Stimulated activated naive CD4-positive, alpha-beta T cell (primary cell): Measurements from ENCODE around the gene KRTAP5-5.
A peak's percentile ranks its signal among the peaks of the same experiment; 100 is the strongest.
"Not testable (repeated sequence)": the region's sequence is repeated elsewhere in the genome, so short reads cannot be mapped to it uniquely, and the experiment has no call there.

Experiments
- DNase-seq, 6 experiments: peaks; one replicate each; lab custom pipeline; 2025; lab: John Stamatoyannopoulos, UW

KRTAP5-5 gene

DNA sequence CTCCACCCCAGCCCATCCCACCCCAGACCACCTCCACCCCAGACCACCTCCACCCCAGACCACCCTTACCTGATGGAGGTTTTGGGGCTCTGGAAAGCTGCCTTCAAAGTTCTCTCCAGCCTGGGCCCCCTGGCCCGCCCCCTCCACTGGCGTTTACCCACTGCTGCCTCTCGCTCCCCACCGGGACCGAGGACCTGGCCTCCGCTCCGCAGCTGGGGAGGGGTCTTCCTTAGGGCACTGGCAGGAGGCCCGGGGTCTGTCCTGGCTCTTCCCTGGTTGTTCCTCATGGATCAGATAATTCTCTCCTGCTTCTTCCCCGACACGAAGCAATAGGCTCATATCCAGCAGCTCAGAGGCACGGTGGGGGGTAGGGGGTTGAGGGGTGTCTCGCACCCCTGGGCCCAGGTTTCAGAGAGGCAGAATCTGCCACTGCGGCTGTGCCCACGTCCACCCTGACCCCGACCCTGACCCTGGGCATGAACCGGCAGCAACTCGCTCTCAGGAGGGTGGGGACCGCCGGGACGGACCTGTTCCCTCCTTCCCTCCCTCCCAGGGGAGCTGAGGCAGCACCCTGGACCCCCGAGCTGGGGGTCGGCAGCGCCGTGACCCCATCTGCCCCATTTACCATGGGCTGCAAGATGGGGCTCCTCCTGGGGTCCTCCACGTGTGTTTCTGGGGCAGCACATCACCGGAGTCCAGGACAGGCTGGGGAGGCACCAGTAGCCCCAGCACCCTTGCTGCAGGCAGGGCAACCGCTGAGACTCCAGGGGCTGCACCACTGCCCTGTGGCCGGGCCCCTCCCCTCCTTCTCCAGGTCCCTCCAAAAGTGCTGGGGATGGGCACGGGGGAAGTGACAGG, 12.9 kb downstream of the KRTAP5-5 start:
- no peak for DNase-seq

DNA sequence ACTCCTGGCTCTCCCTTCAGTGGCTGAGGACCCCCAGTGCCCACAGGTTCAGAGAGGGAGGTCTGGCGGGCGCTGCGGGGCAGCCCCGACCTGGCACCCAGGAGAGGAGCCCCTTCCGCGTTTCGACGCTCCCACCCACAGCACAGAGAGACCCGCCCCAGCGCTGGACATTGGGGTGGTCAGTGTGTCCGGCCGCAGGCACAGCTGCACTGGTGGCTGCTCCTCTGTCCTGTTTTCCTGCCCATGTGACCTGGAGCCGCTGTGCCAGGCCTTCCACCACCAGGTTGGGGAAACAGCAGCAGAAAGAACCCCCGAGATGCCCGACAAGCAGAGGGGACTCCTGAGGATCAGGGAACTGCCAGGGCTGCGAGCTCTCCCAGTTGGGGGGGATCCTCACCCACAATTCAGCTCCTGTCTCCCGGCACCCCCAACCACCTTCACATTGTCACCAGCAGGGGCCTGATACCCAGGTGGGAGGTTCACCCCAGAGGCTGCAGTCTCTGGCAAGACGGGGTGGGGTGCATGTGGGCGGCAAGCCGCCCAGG, 13.6 kb downstream of the KRTAP5-5 start:
- DNase-seq, result no peak

DNA sequence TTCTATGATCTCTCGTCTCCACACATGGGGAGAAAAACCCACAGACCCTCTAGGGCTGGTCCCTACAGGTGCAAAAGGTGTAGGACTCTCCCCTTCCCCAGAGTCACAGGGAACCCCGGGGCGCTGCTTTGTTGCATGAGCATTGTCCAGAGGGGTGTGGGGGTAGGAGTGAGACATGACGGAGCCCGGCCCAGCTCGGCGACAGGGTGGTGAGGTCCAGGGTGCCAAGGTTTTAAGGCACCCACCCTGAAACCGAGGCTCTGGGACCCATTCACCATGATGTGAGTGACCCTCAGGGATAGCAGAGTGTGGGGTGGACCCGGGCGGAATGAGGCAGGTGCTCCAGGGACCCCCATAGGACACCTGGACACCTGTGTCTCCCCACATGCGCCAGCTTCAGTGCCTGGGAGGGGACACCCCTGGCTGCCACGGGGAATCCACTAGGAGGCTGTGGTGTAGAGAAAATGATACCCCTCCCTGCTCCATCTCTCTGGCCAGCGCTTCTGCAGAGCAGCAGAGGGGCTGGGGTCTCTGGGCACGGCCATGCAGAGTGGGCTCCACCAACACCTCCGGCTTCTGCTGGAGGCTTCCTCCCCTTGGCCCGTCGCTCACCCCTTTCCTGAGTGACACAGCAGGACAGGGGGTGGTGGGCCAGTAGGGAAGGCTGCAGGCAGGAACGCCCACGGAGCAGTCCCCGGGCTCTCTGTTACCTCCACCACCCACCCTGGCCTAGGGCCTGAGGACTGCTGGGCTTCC, 15.2 kb downstream of the KRTAP5-5 start:
- no peak for DNase-seq

DNA sequence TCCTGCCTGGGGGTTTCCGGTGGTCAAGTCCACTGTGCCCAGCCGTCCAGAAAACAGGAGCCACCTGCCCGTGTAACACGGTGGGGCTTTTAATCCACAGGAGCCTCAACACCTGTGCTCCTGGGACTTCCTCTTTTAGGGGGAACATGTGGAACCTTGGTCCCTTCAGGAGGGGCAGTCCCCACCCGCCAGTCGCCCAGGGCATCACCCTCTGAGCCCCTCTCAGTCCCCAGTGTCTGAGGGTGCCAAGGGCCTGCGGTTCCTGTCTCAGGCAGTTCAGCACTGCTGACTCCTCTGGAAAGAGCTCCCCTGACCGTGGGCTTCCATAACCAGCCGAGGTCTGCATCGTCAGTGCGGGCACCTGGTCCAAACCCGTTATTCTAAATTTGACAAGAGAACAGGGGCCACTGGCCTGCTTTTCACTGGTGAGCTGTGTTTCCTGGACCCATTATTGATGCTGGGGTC, 15.8 kb downstream of the KRTAP5-5 start:
- DNase-seq, result no peak

DNA sequence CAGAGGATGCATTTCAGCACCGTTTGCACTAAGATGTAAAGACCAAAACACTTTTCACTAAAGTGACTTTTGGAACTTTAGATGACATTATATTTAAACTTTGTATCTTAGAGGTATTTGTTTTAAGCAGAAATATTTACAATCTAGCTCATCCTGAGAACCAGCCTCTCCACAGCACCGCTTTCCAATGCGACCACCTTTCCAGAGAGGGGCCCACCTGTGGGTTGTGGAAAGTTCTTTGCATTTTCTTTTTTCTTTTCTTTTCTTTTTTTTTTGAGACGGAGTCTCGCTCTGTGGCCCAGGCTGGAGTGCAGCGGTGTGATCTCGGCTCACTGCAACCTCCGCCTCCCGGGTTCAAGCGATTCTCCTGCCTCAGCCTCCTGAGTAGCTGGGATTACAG, 17.0 kb downstream of the KRTAP5-5 start:
- DNase-seq, result not testable (repeated sequence)

DNA sequence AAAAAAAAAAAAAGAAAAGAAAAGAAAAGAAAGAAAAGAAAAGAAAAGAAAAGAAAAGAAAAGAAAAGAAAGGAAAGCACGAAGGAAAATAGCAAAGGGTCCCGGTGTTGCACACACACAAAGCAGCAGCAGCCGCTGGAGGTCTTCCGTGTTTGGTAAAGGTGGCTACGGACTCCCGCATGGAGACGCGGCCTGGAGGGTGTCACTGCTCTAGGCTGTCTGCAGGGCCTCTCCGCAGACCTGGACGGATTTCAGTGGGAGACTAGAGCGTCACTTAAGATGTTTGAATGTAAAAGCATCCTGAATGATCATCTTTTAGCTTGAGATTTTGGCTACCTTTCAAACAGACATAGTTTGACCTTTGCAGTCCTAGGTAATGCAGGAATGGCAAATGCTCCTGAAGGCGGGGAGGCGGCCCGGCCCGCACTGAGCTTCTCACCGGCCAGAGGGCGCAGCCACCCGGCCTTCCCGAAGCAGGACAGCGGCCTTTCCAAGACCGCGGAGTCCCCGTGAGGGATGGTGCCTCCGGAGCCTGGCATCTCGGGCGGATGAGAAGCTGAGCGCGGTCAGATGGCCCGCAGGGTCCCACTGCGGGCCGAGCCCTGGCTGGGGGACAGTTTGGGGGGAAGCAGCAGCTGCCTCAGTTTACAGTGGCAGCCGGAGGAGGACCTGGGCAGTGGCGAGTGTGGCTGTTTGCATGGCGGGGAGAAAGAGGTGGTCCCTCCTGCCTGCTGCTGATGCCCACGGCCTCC, 18.5 kb downstream of the KRTAP5-5 start:
- no peak for DNase-seq

DNA sequence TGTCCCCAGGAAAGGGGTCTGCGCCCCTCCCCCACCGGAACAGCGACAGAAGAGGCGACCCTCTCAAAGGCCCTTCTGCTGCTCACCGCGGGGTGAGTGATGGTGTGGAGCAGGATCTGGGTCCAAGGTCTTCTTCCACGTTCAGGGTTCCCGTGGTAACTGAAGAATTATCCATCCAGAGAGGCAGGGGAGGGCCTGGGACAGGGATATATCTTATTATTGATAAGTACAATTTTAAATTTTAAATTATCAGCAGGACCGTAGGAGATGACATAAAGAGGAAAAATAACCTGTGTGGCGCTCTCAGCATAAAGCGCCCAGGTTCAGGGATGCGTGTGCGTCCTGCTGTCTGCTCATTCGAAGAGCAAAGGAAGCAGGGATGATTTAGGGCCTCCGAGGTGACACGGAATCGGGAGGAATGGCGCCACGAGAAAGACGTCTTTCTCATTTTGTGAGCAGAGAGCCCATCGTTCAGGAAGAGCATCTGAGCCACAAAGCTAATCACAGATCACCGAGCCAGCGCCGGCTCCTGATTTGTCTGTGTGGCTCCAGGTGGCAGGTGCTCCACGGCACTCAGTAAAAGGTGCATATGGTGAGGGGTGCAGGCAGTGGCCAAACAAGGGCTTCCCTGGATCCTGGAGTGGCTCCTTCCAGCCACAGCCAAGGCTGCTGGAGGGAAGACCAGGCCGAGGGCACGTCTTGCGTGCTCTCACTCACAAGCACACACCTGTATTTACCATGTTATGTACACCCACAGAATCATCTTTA, 19.3 kb downstream of the KRTAP5-5 start:
- DNase-seq, result no peak

DNA sequence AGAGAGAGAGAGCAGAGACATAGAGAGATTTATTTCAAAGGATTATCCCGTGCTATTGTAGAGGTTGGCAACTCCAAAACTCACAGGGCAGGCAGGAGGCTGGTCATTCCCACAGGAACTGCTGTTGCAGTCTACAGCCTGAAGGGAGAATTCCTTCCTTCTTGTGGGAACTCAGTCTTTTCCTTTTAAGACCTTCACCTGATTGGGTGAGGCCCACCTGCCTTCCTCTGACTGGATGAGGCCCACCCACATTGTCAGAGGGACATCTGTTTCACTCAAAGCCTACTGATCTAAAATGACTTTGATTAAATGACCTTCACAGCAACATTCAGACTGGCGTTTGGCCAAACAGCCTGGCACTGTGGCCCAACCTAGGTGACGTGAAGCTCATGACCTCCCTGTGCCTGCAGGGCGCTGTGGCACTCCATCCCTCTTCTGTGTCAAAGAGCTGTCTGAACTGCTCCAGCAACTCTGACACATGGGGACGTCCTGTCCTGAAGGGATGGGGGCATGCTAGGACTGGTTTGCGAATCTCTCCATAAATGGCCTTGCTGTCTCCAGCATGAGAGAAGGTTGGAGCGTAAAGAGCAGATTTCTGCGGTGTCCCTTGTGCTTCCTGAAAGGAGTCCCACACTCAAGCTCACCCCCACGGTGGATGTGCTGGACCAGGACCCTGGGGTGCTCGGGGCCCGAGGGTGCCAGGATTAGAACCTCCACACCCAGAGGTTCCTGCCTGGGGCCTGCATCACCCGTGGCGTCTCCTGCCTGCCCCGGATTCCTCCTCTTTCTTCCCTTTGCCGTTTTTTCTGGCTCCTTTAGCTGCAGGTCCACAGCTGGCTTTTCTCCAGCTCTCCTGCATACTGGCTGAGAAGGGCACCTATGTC, 20.7 kb downstream of the KRTAP5-5 start:
- DNase-seq, result no peak

DNA sequence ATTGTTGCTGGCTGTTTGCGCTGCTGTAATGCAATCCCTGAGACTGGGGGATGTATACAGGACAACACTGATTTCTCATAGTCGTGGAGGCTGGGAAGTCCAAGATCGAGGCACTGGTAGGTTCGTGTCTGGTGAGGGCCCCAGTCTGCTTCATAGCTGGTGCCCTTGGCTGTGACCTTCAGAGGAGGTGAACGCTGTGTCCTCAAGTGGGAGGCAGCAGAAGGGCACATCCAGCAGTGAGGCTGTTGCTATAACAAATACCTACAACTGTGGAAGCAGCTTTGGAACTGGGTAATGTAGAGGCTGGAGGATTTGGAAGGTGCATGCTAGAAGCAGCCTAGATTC, 21.3 kb downstream of the KRTAP5-5 start:
- DNase-seq, result no peak

DNA sequence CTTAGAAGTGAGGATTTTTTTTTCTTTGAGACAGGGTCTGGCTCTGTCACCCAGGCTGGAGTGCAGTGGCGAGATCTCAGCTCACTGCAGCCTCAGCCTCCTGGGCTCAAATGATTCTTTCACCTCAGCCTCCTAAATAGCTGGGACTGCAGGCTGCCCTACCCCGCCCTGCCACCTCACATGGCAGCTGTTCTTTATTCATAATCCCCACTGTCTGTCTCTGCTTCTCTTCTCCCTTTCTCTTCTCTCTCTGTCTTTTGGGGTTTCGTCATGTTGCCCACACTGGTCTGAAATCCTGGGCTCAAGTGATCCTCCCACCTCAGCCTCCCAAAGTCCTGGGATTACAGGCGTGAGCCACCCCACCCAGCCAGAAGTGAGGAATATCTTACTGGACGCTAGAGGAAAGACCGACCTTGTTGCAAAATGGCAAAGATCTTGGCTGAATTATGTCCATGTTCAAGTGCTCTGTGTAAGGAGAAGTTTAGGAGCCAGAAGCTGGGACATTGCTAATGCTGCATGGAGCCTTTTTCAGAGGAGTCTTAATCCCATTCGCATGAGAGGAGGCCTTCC, 21.9 kb downstream of the KRTAP5-5 start:
- DNase-seq, result no peak

DNA sequence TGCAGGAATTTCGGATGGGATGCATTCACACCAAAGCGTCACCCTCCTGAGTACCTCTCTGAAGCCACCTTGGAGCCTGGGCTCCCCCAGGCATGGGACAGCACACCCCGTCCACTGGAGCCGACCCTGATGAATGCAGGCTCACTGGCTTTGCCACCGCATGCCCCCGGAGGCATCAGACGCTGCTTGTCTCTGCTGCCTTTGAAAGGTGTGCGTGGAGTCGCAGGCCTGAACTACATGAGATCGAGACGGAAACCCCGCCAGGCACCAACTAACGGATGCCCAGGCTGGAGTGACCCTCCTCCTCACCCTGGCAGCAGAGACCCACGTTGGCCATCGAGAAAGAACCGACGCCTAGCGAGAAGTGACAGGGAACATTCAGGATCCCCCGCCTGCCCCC, 22.5 kb downstream of the KRTAP5-5 start:
- no peak for DNase-seq

DNA sequence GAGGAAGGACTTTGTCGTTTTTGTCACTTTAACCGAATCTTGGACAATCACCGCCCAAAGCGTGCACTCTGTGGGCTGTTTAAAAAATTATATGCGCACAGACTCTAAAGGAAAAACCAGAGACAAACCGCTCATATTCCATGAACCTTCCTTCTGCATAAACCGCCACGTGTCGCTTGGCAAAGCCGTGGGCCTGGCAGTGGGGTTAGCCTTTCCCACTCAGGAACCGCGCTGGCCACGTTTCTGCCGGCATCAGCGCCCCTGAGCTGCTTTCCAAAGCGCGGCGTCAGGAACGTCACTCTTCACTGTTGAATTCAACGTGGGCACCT, 22.8 kb downstream of the KRTAP5-5 start:
- no peak for DNase-seq

DNA sequence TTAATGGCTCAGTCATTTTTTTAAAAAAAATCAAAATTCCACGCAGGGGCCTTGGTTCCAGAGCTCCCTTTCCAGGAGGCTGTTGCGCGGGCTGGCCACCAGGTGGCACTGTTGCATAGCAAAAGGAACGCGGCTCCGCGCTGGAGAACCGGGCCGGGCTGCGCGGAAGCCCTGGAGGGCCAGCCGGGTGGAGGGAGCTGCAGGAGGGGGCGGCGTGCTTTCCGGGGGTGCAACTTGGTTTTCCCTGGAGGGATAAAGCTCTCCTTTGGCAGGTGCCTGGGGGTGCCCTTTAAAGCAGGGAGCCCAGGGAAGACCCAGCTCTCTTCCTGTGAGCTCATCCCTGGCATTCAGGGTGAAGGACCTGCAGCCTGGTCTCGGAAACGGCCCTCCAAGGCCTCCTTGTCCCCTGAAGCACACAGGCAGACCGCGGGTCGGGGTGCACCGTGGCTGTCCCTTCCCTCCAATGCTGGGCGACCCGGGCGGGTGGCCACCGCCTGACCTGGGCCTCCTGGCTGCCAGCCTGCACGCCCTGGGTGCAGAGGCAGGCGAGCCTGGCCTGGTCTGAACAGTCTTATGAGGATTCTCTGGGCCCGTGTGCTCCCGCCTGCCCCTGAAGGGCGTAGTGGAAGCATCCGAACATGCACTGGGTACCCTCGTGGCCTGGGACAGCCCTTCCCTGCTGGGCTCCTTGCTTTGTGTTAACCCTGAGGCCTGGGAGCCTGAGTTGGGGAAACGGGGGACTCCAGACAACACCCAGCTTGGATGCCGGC, 23.4 kb downstream of the KRTAP5-5 start:
- peak; percentile 44 to 86 (median 72) for DNase-seq

DNA sequence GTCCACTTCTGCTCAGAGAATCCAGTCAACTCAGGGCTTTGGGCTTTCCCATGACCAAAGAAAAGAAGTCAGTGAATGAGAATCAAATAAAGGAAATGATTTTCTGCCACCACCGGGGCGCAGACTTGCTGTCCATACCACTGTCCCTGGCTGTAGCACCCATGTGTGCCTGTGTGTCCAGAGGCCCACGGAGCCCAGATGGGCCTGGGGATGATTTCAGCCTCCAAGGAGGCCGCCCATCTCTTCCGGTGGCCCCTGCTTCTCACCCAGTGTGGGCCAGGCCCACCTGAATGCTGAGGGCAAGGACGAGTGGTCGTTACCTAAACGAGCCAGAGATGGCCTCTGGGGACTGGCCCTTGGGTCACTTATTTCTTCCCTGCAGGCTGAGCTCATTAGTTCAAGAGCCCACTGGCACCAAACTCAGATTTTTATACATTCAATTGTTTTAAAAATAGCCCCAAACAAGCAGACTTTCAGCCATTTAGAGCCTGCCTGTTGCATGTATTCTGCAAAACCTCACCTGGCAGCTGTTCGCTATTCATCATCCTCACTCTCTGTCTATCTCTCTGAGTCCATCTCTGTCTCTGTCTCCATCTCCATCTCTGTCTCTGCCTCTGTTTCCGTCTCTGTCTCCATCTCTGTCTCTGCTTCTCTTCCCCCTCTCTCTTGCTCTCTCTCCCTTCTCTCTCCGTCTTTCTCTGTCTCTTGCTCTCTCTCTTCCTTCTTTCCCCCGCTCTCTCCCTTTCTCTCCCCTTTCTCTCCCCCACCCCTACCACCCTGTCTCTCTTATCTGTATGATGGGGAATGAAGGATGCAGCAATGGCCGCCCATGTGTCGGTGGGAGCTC, 24.2 kb downstream of the KRTAP5-5 start:
- DNase-seq, result no peak

DNA sequence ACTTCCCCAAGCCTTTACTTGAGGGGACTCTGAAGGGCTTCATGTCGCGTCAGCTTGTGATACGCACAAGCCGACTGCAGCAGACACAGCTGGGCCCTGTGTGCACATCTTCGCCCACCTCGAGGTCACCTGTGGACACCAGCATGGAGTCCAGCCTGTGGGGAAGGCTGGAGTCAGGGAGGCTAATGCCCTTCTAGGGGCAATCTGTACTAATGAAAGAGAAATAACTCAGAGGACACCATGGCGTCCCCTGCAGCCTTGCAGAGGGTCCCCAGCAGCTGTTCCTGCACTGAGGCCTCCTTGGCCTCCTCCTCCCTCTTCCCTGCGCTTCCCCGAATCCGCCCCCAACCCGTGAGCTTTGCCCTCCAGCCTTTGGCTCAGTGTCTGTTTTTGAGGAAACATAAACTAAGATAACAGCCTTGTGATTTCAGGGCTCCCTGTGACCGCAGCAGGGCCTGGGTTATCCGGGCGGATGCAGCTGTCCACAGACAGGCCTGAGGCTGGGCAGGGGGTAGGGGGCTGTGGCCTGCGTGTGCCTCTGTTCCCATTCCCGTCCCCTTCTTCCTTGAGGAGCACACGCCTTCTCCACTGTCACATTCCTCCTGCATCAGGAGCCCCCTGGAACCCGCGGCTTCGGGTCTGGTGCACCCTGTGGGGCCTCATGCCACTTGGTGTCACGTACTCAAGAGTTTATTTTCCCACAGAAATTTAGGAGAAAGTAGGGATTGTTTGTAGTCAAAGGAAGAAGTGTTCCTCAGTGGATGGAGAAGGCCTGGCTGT, 25.0 kb downstream of the KRTAP5-5 start:
- no peak for DNase-seq

DNA sequence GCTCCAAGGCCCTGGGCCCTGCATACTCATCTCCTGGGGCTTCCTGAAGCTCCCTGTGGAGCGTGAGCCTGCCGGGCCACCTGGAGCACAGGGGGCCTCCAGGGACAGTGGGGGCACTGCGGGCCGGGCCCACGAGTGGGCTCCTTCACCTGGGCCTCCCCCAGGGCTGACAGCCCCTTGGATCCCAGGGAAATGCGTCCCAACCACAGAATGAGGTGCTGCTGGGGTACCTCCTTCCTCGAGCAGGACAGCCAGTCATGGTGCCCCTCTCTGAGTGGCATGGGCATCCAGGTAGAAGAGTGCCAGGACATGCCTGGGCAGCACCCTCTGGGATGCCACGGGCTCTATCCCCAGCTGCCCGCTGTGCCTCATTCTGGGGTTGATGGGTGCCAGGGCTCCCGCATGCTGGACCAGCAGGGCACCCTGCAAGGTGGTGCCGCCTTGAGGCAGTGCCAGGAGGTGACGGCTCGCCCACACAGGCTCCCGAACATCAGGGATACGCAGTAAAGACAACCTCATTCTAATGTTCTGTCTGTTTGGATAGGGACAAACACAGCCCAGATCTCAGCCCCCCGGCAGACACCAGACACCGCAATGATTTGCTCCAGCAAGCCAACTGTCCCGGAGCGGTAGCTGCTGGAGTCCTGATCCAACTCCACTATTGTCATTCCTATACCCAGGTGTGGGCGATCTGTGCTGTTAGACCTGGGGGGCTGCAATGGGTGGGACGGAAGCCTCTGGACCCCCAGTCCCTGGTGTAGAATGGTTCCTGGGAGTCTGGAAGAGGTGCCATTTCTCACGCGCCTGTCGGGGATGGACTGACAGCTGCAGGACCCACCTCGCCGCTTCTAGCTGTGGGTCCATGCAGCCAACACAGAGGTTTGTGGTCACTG, 25.8 kb downstream of the KRTAP5-5 start:
- DNase-seq, result no peak

DNA sequence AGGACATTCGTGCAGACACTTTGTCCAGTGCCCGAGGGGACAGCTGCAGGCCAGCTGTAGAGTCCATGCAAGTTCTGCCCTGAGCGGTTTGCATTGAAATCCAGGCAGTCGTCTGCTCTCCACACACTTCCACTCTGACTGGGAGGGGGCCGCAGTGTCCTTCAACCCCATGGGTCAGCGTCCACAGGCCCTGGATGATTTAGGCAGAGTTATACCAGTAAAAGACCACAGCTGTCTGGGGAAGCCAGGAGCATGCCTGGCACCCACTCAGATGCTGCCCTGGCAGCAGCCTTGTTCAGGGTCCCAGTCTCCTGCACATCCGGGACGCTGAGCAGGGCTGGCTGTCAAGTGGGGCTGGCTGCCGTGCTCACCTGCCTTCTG, 26.5 kb downstream of the KRTAP5-5 start:
- DNase-seq, result no peak
